SK-N-MC (cell line): ENCODE data around the gene LRFN2.

Source experiments
- FOXP2 ChIP-seq: optimal IDR thresholded peaks from 2 replicates; pipeline ENCODE3; 2011; ENCODE audit warnings: mild to moderate bottlenecking, moderate library complexity; ENCODE audit not compliant: insufficient read depth; ENCODE audit errors: extremely low read length, control extremely low read depth
- POLR2AphosphoS5 ChIP-seq: IDR thresholded peaks from 2 replicates; pipeline ENCODE4 v1.6.1; 2012; ENCODE audit warnings: mild to moderate bottlenecking, low read depth, low read length, borderline replicate concordance

DNA sequence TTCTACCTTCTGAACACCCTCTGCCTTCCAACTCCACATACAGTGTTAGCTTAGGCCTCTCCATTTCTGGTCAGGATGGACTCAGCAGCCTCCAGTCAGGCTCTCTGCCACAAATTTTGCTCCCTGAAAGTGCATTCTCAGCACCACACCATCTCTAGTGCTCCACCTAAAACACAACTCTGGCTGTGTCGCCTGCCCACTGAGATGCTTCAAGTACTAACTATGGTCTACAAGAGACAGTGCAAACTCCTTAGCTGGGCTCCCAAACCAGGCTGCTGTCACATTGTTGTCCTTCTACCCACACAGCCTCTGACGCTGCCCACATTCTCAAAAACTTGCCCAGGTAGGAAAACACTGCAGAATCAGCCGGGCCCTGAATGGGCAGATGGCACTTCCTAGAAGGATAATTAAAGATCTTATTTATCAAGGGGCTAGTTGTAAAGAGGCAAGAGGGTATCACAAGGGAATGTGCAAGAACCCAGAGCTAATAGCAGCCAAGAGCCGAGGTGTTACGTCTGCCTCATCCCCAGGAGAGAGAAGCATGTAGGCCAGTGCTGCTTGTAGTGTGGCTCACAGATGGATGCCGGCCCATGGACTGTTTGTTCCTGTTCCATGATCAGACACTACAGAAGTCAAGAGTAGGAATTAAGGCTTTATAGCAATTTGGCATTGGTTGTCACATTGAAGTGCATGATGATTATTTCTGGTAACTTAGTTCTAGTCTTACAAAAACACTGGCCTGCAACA, 189.7 kb downstream of the LRFN2 start:
- TF ChIP-seq POLR2AphosphoS5 (no peak), FOXP2 (no peak)
